ENCODE measurements around the gene TMEM243.

TMEM243 gene

GRCh38 chr7:87148332-87148955, 71.1 kb downstream of the TMEM243 start:
- CTCF ChIA-PET: interaction anchor here (0.6 to 6.6 kb wide), 23 partner anchors 11 to 237 kb away, joined by 3 to 45 read pairs (median 5); partner anchors contain the start of gene ELAPOR2
- H3K27me3 ChIP-seq (replicated peaks in 2 of 5; ENCODE audit: control insufficient read depth in 4 of 5, insufficient read depth in 5 of 5, low read length in 4 of 5): no peaks in the 10 kb centered on the region
- WGBS (ENCODE audit: insufficient coverage): no CpG with 5 or more reads among the region's 1 CpG
- H3K36me3 ChIP-seq (ENCODE audit: control insufficient read depth in 4 of 4, insufficient read depth in 4 of 4, low read length in 3 of 4): no peaks in the 10 kb centered on the region
- no peak overlapping the region for H3K4me3 ChIP-seq (ENCODE audit: control insufficient read depth in 1 of 7, extremely low read depth in 1 of 7, insufficient read depth in 4 of 7, low read depth in 2 of 7, low read length in 6 of 7)
- peaks cover 0 to 22% (median 9%) of the 10 kb centered on the region in 4 experiments for H3K4me1 ChIP-seq (ENCODE audit: control extremely low read depth in 1 of 4, control insufficient read depth in 4 of 4, insufficient read depth in 4 of 4, low read length in 3 of 4)
- no peaks in the 10 kb centered on the region for H3K9me3 ChIP-seq (ENCODE audit: control extremely low read depth in 1 of 5, control insufficient read depth in 4 of 5, insufficient read depth in 2 of 5, low read depth in 1 of 5, low read length in 4 of 5)
- POLR2A ChIA-PET: interaction anchor here (1.2 kb wide), 1 partner anchor 13 kb away, joined by 4 read pairs; no protein-coding TSS in a partner anchor
- peak; percentile 49 to 69 (median 66) for DNase-seq
- no peak overlapping the region for H3K27ac ChIP-seq (ENCODE audit: insufficient read depth in 1 of 2, low read depth in 1 of 2, low read length in 2 of 2, poor library complexity in 1 of 2, severe bottlenecking in 2 of 2)

DNA sequence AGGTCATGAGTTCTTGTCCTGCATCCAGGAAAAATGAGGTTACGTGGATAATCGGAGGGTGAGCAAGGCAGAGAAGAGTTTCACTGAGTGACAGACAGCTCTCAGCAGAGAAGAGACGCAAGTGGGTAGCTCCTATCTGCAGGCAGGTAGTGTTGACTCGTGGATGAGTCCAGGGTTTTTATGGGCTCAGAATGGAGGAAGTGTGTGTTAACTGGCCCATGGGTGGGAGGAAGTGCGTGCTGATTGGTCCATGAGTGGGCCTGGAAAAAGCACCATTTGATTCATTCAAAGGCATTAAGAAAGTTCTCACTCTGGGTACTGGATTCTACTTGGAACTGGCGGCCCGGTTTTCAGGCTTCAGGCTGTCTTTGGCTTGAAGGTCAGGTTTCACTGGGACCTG, 72.0 kb downstream of the TMEM243 start:
- Histone ChIP-seq H3K27ac (ENCODE audit: insufficient read depth in 1 of 2, low read depth in 1 of 2, low read length in 2 of 2, poor library complexity in 1 of 2, severe bottlenecking in 2 of 2) (no peak overlapping the region), H3K9me3 (ENCODE audit: control extremely low read depth in 1 of 5, control insufficient read depth in 4 of 5, insufficient read depth in 2 of 5, low read depth in 1 of 5, low read length in 4 of 5) (no peaks in the 10 kb centered on the region), H3K36me3 (ENCODE audit: control insufficient read depth in 4 of 4, insufficient read depth in 4 of 4, low read length in 3 of 4) (no peaks in the 10 kb centered on the region), H3K27me3 (replicated peaks in 2 of 5; ENCODE audit: control insufficient read depth in 4 of 5, insufficient read depth in 5 of 5, low read length in 4 of 5) (no peaks in the 10 kb centered on the region), H3K4me3 (ENCODE audit: control insufficient read depth in 1 of 7, extremely low read depth in 1 of 7, insufficient read depth in 4 of 7, low read depth in 2 of 7, low read length in 6 of 7) (no peak overlapping the region), H3K4me1 (ENCODE audit: control extremely low read depth in 1 of 4, control insufficient read depth in 4 of 4, insufficient read depth in 4 of 4, low read length in 3 of 4) (peaks cover 0 to 22% (median 8%) of the 10 kb centered on the region in 4 experiments)
- 94% methylated on average over 7 of the region's 7 CpGs for WGBS (ENCODE audit: insufficient coverage)
- no peak for DNase-seq
- POLR2A ChIA-PET: no interaction called here
- CTCF ChIA-PET: interaction anchor here (1.0 to 6.6 kb wide), 20 partner anchors 10 to 229 kb away, joined by 3 to 45 read pairs (median 4); partner anchors contain the start of gene ELAPOR2

DNA sequence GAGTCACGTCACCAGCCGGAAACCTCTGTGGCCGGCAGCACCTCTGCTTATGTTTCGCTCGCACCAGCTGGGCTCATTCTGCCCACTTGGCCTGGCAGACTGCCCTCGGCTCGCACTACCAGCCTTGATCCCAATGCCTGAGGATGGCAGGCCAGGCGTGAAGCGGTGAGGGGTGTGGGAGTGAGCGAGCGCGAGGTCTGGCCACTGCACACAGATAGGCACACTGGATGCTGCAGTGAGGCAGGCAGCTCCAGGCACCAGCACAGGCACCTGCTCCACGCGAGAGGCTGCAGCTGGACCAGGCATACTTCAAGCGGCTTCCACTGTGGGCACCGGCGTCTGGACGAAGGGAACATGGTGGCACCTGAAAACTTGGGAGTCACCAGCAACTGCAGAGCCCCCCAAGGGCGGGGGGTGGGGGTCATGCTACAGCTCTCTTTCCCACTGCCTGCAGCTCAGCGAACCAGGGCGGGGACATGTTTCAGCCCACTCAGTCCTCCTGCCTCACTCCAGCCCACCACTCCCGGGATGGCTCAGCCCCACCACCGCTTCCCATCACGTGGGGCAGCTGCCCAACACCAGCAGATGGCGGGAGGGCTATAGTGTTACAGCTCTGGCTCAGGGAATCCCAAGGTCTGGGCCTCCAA, 72.7 kb downstream of the TMEM243 start:
- Histone ChIP-seq H3K4me1 (ENCODE audit: control extremely low read depth in 1 of 4, control insufficient read depth in 4 of 4, insufficient read depth in 4 of 4, low read length in 3 of 4) (peaks cover 0 to 22% (median 6%) of the 10 kb centered on the region in 4 experiments), H3K36me3 (ENCODE audit: control insufficient read depth in 4 of 4, insufficient read depth in 4 of 4, low read length in 3 of 4) (no peaks in the 10 kb centered on the region), H3K27ac (ENCODE audit: insufficient read depth in 1 of 2, low read depth in 1 of 2, low read length in 2 of 2, poor library complexity in 1 of 2, severe bottlenecking in 2 of 2) (no peak overlapping the region), H3K9me3 (ENCODE audit: control extremely low read depth in 1 of 5, control insufficient read depth in 4 of 5, insufficient read depth in 2 of 5, low read depth in 1 of 5, low read length in 4 of 5) (no peaks in the 10 kb centered on the region), H3K27me3 (replicated peaks in 2 of 5; ENCODE audit: control insufficient read depth in 4 of 5, insufficient read depth in 5 of 5, low read length in 4 of 5) (no peaks in the 10 kb centered on the region), H3K4me3 (ENCODE audit: control insufficient read depth in 1 of 7, extremely low read depth in 1 of 7, insufficient read depth in 4 of 7, low read depth in 2 of 7, low read length in 6 of 7) (no peak overlapping the region)
- POLR2A ChIA-PET: no interaction called here
- CTCF ChIA-PET: interaction anchor here (1.0 to 6.6 kb wide), 13 partner anchors 10 to 228 kb away, joined by 3 to 45 read pairs (median 4); partner anchors contain the start of gene ELAPOR2
- no peak for DNase-seq
- 94% methylated on average over 25 of the region's 25 CpGs for WGBS (ENCODE audit: insufficient coverage)
